Loucy (cell line): ENCODE measurements around the gene TLE3.

Experiments used
- H2AFZ ChIP-seq: fragments of 200-600 bp; sonication (generic); 2 replicates; pipeline ENCODE4 v1.6.0; 2016; ENCODE audit warnings: antibody characterized with exemption, mild to moderate bottlenecking, low read length, moderate library complexity
- H3F3A ChIP-seq: fragments of 200-600 bp; 2 replicates; pipeline ENCODE4 v1.6.0; 2016; ENCODE audit warnings: antibody characterized with exemption, low read depth, mild to moderate bottlenecking
- H3K27me3 ChIP-seq: fragments of 200-600 bp; sonication (generic); 2 replicates; pipeline ENCODE4 v1.6.1; 2014; ENCODE audit warnings: low read length, mild to moderate bottlenecking; ENCODE audit not compliant: insufficient read depth, poor library complexity, severe bottlenecking
- H3K36me3 ChIP-seq: fragments of 200-600 bp; sonication (generic); 2 replicates; pipeline ENCODE4 v1.6.1; 2016; ENCODE audit warnings: low read length; ENCODE audit not compliant: insufficient read depth
- H3K4me1 ChIP-seq: fragments of 200-600 bp; sonication (generic); 2 replicates; pipeline ENCODE4 v1.5.1; 2014; ENCODE audit warnings: low read length, mild to moderate bottlenecking; ENCODE audit not compliant: insufficient read depth, poor library complexity, severe bottlenecking
- H3K4me2 ChIP-seq: fragments of 200-600 bp; sonication (generic); 2 replicates; pipeline ENCODE4 v1.6.0; 2014; ENCODE audit warnings: antibody characterized with exemption, low read length, low read depth, mild to moderate bottlenecking; ENCODE audit not compliant: poor library complexity, severe bottlenecking
- H3K4me3 ChIP-seq: fragments of 200-600 bp; sonication (generic); 2 replicates; pipeline ENCODE4 v1.5.1; 2014; ENCODE audit warnings: low read length, mild to moderate bottlenecking, mixed read lengths; ENCODE audit not compliant: poor library complexity, severe bottlenecking
- H3K79me2 ChIP-seq: fragments of 200-600 bp; sonication (generic); 2 replicates; pipeline ENCODE4 v1.6.1; 2014; ENCODE audit warnings: low read length; ENCODE audit not compliant: insufficient read depth
- H3K9ac ChIP-seq: fragments of 200-600 bp; sonication (generic); 2 replicates; pipeline ENCODE4 v1.6.0; 2014; ENCODE audit warnings: mild to moderate bottlenecking, low read depth, low read length, moderate library complexity; ENCODE audit not compliant: poor library complexity, severe bottlenecking
- H3K9me2 ChIP-seq: fragments of 200-600 bp; sonication (generic); replicated peaks from 2 replicates; pipeline ENCODE4 v1.6.1; 2016; ENCODE audit warnings: low read depth, low read length, mixed read lengths
- H3K9me3 ChIP-seq: fragments of 200-600 bp; sonication (generic); 2 replicates; pipeline ENCODE4 v1.6.1; 2014; ENCODE audit warnings: mild to moderate bottlenecking, antibody characterized with exemption, low read length, low read depth; ENCODE audit not compliant: insufficient read depth
- H4K20me1 ChIP-seq: fragments of 200-600 bp; sonication (generic); 2 replicates; pipeline ENCODE4 v1.6.0; 2014; ENCODE audit warnings: antibody characterized with exemption, low read length, mild to moderate bottlenecking; ENCODE audit not compliant: insufficient read depth, poor library complexity, severe bottlenecking
- CTCF ChIP-seq: fragments of 200-600 bp; sonication (generic); conservative IDR thresholded peaks from 2 replicates; pipeline ENCODE4 v1.5.1; 2014; ENCODE audit warnings: mild to moderate bottlenecking, antibody characterized with exemption, low read length
- EZH2phosphoT487 ChIP-seq: fragments of 200-600 bp; IDR thresholded peaks from 2 replicates; pipeline ENCODE4 v1.6.1; 2018; ENCODE audit warnings: antibody characterized with exemption, mild to moderate bottlenecking, moderate library complexity, borderline replicate concordance

TLE3 gene

GRCh38 chr15:70014331-70014730, 83.4 kb downstream of the TLE3 start:
- Histone ChIP-seq H3K9me3 (no peaks in the 10 kb centered on the region), H3K79me2 (no peaks in the 10 kb centered on the region), H3F3A (no peaks in the 10 kb centered on the region), H3K36me3 (no peaks in the 10 kb centered on the region), H3K9me2 (no peaks in the 10 kb centered on the region), H2AFZ (no peak overlapping the region), H3K4me1 (peaks cover 18% of the 10 kb centered on the region), H3K4me3 (no peak overlapping the region), H3K27me3 (no peaks in the 10 kb centered on the region), H4K20me1 (no peaks in the 10 kb centered on the region), H3K4me2 (no peak overlapping the region), H3K9ac (no peak overlapping the region)
- TF ChIP-seq EZH2phosphoT487: no peak

DNA sequence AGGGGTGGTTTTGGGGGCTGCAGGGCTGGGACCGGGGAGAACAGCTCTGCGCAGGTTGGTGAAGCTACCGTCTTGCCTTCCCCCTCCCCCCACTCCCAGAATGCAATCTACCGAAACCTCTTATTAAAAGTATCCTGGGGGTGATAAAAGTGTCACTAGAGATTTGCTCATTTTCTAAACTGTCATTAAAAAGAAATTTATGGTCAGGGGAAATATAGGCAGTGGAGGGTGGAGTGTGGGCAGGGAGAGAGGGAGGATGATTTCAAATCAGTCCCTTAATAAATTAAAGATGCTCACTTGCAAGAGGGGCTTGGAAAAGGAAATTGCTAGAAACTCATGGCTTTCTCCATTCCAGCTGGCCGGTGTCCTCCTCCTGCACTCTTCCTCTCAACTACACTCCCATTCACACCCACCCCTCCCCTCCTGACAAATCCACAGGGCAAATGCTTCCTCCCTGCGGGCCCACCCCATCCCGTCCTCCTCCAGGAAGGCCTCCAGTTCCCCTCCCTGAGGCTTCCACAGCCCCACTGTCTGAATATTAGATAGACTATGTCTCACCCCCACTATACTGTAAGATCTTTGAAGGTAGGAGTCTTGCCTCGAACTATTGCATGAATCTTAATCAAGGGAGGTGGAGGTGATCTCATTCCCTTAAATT, 83.9 kb downstream of the TLE3 start:
- Histone ChIP-seq H2AFZ (no peak overlapping the region), H3K9ac (no peak overlapping the region), H4K20me1 (no peaks in the 10 kb centered on the region), H3K27me3 (no peaks in the 10 kb centered on the region), H3K9me3 (no peaks in the 10 kb centered on the region), H3K4me1 (peaks cover 18% of the 10 kb centered on the region), H3K9me2 (no peaks in the 10 kb centered on the region), H3K36me3 (no peaks in the 10 kb centered on the region), H3K4me2 (no peak overlapping the region), H3F3A (no peaks in the 10 kb centered on the region), H3K4me3 (no peak overlapping the region), H3K79me2 (no peaks in the 10 kb centered on the region)
- no peak for TF ChIP-seq EZH2phosphoT487
- no peak for TF ChIP-seq CTCF

DNA sequence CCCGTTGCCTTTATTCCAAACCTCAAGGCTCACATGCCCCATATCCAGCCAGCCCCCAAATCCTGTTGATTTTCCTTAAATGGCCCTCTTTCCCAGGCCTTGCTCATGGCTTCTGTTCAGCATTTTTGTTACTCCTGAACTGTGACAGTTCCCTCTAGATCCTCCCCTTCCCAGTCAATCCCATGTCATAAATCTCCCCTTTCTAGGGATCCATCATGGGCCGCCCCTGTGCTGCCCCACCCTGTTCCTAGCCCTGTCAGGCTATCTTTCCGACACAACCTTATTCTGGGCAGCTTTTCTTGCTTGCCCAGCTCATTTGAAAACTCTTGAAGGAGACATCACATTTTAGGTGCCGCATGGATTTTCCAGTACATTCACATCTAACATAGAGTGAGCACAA, 84.8 kb downstream of the TLE3 start:
- Histone ChIP-seq H3F3A (no peaks in the 10 kb centered on the region), H3K9ac (no peak overlapping the region), H3K27me3 (no peaks in the 10 kb centered on the region), H4K20me1 (no peaks in the 10 kb centered on the region), H3K9me3 (no peaks in the 10 kb centered on the region), H3K9me2 (no peaks in the 10 kb centered on the region), H3K36me3 (no peaks in the 10 kb centered on the region), H3K4me3 (no peak overlapping the region), H3K4me2 (no peak overlapping the region), H3K4me1 (peaks cover 18% of the 10 kb centered on the region), H3K79me2 (no peaks in the 10 kb centered on the region), H2AFZ (no peak overlapping the region)
- TF ChIP-seq EZH2phosphoT487 (no peak), CTCF (no peak)

DNA sequence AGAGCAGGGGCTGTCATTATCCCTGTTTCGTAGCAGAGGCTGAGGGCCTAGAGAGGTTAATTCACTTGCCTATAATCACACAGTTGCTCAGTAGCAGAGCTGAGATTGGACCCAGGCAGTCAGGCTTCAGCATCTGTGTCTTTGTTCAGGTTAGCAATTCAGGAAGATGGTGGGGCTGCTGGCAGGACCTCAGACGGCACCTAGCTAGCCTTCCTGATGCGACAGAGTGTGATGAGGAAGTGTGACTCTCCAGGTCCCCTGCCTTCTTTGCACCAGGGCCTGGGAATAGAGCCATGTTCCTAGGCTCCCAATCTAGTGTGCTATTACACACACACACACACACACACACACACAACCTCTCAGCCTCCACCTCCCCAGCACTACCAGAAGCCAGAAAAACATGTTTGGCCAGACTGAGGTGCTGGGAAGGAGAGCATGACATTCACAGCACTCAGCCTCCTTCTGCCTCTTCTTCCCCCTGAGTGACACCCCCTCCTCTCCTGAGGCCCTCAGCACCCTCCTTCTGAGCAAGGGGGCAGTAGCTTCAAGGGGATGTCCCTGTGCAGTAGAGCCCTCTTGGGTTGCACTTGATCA, 88.9 kb downstream of the TLE3 start:
- TF ChIP-seq CTCF (no peak), EZH2phosphoT487 (no peak)
- H3K4me1 ChIP-seq: no peaks in the 10 kb centered on the region
- no peak overlapping the region for H3K4me3 ChIP-seq
- no peaks in the 10 kb centered on the region for H3K9me2 ChIP-seq
- H3K9ac ChIP-seq: no peak overlapping the region
- H3K79me2 ChIP-seq: no peaks in the 10 kb centered on the region
- H3F3A ChIP-seq: no peaks in the 10 kb centered on the region
- no peak overlapping the region for H3K4me2 ChIP-seq
- H3K27me3 ChIP-seq: no peaks in the 10 kb centered on the region
- no peaks in the 10 kb centered on the region for H3K36me3 ChIP-seq
- H3K9me3 ChIP-seq: no peaks in the 10 kb centered on the region
- H4K20me1 ChIP-seq: no peaks in the 10 kb centered on the region
- H2AFZ ChIP-seq: no peak overlapping the region
